HL-60/S4 treated with retinoic acid at 250 ng/mL for 4 days and 3 days (cell line): ENCODE results near the gene UBAC2.

Experiments used
- in situ Hi-C: fragments of 300-500 bp; cut with MboI; formaldehyde crosslinking; loops from 2 replicates; pipeline ENCODE4 v1.7.0; 2022; ENCODE audit warnings: low sequenced_read_pairs

The UBAC2 gene

DNA sequence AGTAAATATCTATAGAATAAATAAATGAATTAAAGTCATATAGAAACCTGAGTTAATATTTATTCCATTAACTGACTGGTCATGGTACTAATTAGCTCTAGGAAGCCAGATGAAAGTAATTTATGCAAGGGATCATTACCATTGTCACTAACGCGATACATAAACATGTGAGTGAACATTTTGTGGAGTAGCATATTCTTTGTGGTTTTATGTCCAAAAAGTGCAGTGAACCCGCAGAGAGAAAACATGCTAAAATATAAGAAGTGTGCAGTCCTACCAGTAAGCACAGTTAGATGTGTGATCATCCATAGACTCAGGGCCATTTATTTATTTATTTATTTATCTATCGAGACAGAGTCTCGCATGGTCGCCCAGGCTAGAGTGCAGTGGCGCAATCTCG, 104.9 kb downstream of the UBAC2 start:
- in situ Hi-C loops, result no loop called here

DNA sequence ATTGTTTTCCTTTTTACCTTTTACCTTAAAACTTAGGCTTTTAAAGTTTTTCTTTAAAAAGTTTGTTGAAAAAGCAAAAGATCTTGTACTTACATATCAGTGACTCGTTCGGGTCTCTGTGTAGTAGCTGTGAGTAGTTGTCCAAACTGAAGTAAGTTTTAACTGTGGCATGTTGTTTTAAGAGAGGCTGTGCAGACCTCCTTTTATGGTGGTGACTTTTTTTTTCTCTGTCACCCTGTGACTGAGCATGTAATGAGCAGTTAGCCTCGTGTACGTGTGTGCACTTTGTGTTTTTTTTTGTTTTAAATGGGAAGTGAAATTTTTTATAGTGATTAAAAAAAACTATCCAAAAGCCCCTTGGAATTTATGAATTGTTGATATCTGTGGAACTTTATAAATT, 106.6 kb downstream of the UBAC2 start, which contains the start of gene GPR183:
GPR183 (minus strand) TSS at position 153 of the 400 bp plus-strand sequence. CDS start 11,254 bp downstream, outside the sequence.
- in situ Hi-C loops, result no loop called here

DNA sequence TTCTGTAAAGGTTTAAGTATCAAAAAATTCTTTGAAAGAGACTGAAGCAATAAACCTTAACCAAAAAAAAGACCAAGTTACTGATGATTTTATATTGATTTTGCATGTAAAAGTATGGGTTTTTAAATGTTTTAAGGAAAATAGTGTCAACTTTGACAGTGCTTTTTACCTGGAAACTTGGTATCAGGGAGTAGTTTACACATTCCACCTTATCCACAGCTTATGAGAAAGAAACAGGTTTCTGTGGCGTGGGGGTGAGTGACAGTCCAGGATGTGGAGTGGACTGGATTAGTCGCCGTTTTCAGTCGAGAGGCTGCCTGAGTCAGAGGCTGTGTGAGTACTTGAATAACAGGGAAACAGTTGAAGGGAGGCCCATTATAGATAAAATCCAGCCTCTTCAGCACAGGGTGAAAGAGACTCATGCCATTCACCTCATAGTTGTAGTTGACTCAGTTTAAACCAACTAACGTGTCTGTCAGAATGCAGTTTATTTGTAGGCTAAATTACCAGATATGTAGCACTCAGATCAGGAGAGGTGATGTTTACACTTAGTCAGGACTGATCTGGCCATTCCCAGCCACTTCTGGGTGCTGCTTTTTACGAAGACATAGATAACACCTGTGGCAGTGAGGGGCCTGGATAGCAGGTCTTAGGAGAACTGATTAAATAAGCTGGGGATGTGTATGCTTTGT, 107.1 kb downstream of the UBAC2 start:
- in situ Hi-C loops, result no loop called here

DNA sequence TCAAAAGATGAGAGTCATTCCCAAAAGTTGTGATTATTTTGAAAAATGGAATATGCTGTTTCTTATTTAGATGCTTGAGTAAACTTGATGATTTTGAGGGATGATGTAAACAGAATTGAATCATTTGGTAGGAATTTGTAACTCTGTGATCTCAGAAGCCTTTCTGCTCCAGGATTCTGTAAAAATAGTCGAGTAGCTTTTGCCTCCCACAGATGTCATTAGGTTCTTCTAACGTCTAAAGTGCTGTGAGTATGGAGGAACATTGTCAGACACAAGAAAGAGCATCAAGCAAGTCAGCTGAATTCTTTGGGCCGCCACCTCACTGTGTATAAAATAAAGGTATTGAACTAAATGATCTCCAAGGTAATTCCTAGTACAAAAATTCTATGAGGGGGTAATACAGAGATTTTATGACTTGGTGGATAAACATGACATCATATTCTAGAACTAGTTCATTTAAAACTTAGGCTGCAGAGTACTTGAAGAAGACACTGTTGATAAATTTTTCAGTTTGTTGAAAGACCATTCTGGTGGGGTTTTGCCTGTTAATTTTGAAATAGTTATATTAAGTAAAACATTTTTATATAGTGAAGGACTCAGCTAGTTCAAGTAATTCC, 107.9 kb downstream of the UBAC2 start:
- in situ Hi-C loops, result no loop called here

DNA sequence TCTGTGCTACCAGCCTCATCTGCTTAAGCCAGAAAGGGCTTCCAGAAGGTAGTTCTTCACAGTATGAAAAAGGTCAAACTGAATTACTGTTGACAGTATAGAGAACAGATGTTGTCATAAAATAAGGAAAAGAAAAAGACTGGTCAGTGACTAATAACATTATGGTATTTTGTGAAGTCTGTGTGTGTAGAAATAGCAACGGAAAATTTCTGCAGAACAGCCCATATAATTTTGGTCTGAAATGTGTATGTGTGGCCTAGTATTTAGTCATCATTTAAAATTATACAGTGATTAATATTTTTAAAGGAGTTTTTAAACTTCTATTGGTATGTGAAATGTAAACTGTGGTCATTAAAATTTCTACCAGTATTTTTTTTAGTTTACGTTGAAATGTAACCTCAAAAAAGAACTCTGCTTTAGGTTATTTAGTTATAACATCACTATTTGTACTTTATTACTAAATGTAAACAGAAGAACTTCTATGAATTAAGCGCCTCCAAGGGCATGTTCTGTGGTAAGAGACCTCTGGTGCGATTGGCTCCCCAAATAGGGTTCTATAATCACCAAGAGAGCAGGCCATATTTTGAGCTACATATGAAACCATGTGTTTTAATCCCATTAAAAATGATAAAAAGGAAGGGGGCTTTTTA, 109.9 kb downstream of the UBAC2 start:
- in situ Hi-C loops, result no loop called here

DNA sequence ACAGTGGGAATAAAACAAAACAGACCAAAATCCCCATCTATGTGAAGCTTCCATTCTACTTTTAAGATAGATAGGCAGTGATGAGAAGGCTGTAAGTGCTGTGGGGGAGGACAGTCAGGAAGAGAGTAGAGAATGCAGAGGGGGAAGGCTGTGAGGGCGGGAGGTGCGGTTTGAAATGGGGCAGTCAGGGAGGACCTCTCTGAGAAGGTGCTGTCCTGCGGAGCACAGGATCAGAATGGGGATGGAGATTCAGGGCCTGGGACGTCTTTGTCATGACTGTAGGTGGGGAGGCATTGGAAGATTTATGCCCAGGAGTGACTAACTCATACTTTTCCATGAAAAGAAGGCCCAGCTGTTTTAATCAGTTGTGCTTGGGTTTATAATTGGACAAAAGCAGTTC, 110.5 kb downstream of the UBAC2 start:
- in situ Hi-C loops, result no loop called here

DNA sequence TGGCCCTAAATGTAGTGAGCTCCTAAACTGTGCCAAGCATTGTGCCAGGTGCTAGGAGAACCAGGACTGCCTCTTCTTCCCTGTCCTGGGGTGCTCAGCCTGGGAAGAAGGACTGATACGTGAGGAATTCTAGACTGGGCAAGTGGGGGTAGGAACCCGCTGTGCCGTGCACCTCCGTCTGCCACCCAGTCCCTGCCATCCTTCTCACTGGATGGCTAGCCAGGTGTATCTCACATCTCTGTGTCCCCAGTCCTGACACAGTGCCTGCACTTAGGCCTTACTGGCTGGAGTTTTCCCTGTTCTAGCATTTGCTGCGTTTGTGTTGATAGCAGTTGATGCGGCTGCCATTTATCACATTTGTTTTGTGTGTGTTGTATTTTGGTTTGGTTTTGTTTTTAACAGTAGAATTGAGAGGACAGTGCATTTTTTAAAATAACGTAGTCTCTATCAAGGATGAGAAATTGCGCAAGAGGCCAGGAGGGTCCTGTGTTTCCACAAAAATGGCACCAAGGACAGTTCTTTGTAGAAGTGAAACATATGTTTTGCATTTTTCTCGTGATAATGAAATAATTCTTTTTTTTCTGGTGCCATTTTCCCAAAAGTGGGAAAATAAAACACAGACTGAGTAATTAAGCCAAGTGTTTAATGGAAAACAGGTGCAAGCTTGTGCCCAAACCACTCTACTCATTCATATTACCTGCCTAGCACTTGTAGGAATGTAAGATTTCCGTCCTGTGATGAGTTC, 111.3 kb downstream of the UBAC2 start:
- in situ Hi-C loops, result no loop called here

DNA sequence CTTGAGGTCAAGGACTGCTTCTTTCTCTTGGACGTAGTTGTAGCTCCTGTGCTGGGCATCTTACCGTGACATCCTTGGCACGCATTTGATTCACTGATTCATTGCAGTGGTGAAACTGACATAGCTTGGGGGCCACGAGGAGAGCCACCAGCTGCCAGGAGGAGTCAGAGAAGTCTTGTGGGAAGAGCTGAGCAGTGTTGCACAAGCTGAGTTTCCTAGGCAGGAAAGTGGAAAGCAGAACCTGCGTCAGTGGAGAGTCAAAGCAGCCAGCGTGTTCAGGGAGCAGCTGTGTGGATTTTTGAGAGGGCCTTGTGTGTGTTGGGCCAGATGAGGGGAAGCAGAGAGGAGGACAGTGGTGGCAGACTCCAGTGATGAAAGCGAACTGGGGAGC, 111.8 kb downstream of the UBAC2 start:
- in situ Hi-C loops, result no loop called here

DNA sequence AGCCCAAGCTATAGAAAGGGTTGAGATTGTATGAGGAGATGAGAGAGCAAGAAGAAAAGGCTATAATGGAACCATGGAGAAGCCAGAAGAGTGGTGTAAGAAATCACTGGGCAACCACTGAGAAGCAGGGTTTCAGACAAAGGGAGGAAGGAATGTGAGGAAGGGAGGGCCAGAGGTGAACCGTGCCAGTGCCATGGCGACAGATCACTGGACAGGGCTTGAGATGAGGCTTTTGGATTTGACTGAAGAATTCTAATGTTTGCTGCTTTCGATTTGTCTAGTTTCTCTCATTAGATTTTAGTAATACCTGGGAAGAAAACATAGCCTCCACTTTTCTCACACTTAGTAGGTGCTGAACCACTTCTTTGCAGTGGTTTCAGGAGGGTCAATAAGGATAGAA, 112.8 kb downstream of the UBAC2 start:
- in situ Hi-C loops, result no loop called here

DNA sequence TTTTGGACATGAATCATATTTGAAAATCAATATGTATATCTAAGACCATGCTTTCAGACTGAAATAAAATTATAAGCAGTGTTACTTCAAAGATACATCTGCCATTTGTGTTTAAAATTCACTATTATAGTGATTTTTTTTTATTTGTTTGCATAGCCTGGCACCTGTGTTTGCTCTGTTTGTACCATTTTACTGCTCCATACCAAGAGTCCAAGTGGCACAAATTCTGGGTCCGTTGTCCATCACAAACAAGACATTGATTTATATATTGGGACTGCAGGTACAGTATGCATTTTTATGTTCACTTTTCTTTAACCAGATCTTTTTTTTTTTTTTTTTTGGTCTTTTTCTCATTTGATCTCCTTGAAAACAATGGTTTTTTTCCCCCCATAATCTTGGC, 113.3 kb downstream of the UBAC2 start:
- in situ Hi-C loops, result no loop called here

DNA sequence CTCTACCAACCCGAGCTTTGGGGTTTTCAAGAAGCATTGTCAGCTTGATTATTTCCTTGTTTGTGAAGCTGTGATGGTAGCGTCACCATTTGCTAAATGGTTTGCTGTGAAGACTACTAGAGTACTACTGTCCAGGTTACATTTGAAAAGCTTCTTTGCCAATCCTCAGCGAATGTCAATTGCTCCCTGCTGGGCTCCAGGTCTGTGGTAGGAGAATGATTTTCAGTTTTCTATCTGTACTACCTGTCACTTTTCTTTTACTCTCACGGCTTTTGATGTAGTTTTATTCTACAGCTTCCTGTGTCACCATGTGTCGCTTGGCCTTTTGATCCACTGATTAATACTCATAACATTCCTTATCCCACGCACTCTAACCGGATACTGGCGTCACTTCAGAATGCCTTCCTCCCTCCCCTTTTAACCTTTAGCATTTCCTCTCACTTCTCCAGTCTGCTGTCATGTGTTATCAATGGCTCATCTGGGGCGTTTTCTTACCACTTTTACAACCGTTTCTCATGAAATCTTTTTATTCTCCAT, 114.1 kb downstream of the UBAC2 start:
- in situ Hi-C loops, result no loop called here

DNA sequence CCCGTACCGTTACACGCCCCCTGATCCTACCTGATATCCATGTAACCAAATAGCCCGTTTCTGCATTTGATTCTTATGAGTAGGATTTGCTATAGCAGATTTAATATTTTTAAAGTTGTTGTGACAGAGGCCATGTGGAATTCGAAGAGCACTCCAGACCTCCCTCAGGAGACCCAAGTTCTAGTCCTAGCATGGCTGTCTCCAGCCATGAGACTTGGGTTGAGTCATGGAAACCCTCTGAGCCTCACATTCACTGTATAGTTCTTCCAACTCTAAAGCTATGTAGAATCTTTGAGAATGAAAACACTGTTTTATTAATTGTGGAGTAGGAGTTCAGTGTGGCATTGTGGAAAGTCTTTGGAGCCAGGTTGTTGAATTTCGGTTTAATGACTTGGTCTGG, 114.5 kb downstream of the UBAC2 start:
- in situ Hi-C loops, result no loop called here

DNA sequence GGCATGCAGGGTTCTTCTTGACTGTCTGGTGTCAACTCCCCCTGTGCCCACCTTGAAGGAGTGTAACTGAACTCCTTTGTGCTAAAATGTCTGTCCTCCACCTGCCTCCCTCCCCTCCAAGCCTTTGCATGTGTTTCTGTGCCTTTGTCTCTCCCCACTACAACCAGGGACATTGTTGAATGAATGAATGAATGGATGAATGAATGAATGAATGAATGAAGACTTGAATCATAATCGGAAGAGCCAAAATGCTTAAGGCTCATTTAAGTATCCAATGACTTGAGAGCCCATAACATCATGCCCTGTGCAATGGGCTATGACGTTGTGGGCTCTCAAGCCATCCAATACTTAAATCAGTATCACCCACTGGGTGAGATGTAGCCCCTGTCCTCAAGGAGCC, 115.6 kb downstream of the UBAC2 start:
- in situ Hi-C loops, result no loop called here

DNA sequence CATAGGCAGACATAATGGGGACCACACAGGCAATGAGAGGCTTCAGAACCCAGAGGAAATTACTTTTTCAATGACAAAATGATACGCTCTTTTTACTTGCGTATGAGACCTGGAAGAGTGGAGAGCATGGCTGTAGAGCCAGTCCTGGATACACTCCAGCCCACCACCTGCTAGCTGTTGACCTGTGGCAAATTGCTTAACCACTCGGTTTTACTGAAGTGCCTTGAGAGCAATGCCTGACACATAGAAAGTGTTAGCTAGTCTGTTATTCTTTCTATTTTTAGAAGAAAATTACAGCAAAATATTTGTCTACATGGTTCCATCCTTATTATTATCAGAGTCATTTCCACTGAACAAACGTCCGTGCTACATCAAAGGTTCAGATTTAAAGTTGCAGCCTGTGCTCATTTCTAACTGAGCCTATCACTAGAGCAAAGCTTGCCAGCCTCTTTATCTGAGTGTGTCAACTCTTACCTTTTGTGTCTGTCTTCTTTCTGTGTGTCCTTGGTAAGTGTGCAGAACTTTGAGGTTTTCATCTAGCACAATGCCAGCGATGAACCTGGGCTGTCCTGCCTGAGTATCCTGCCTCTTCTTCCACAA, 116.1 kb downstream of the UBAC2 start:
- in situ Hi-C loops, result no loop called here

DNA sequence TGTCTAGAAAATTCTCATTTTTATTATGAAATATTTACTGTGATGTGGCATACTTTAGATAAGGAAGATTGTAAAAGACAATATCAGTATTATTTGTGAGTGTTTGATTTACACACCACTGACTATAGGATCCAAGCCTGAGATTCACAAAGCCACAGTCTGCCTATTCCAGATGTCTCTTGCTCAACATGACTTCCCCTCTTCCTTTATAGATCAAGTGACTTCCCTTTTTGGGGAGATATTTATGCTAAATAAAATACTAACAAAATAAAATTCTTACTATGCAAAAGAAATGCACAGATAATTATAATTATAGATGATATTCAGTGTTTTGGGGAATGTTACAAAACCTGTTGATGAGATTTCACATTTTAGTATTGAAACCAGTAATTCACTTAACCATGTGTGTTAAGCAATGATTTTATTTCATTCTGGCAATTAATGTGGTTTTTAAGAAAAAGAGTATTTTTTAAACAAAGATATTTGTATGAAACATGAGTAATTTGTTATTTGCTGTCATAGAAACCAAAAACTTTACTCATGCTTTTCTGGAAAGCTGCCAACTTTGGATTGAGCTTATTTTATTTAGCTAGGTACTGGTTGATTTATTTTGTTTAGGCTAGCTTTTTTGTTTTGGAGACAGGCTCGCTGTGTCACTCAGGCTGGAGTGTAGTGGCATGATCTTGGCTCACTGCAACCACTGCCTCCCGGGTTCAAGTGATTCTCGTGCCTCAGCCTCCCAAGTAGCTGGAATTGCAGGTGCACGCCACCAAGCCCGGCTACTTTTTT, 120.2 kb downstream of the UBAC2 start:
- in situ Hi-C loops, result no loop called here

DNA sequence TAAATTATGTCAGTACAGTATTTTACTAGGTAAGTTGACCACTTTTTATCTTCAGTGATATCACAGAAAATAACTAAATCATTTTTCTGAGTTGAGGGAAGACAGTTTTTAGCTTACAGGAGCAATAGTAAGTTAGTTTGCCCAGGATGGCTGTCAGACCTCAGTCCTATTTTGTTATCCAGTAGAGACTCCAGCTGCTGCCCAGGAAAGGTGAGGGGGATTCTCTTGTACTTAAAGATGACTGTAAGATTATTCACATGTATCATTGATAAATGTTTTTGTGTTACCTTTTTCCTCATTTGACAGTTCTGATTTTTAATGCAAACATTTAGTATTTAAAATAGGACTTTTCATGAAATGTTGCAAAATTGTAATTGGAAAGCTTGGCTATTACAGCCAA, 121.1 kb downstream of the UBAC2 start:
- in situ Hi-C loops, result no loop called here

DNA sequence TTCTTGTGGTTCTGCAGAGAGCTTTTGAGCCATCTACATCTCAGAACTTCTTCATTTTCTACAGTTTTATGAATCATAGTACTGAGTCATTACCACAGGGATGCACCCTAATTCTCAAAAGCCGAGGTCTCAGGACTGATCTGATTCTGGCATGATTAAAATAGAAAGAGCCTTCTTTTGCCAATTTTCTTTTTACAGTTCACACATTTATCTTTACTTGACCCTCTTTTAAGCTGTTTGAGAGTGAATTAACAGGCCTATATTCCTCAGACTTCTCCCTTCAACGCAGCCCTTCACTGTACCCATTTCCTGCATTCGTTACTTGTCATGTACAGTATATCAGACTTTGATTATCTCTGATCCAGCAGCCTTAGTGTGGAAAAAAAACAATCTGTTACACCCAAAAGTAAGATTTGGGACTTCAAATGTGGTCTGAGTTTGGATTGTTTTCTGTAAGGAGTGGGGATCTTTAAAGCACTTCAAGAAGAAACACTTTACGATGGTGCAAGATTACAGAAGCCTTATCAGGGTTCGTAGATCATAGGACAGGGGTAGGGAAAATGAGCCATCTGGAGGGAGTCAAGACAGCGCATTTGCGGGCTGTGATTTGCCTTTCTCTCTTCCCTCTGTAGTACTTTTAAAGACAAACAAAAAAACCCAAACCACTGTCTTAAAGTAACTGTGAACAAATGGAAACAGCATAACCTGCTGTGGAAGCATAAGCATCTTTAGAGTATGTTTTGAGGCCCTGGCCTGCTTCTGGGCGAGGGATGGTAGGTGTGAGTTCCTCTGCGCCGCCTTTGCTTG, 121.8 kb downstream of the UBAC2 start:
- in situ Hi-C loops, result no loop called here

DNA sequence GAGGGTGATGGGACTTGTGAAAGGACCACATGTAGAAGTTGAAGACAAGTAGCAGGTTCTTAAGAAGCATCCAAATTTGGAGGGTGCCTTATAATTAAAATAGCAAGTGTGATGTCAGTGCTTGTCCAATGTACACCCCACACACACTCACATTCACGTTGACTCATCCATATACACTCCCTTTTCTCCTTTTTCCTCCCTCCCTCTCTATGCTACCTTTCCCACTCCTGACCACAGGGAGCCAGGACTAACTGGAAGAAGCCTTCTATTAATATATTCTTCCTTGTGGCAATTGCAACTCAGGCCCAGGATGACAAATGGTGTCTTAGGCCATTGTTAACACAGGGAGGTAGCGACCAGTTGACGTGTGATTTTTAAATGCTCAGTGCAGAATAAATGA, 122.8 kb downstream of the UBAC2 start:
- in situ Hi-C loops, result no loop called here

DNA sequence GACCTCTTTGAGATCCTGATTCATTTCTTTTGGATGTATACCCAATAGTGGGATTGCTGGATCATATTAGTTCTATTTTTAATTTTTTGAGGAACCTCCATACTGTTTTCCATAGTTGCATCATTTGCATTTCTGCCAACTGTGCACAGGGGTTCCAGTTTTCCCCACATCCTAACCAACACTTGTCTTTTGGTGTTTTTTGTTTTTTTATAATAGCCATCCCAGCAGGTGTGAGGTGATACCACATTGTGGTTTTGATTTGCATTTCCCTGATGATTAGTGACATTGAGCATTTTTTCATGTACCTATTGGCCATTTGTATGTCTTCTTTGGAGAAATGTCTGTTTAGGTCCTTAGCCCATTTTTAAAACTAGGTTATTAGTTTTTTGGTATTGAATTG, 125.4 kb downstream of the UBAC2 start:
- in situ Hi-C loops, result no loop called here
